Right lobe of liver (tissue), 4 donors: Measurements from ENCODE around the gene CACNA1C.

Source experiments
- CTCF ChIP-seq, 4 donors: fragments of 200-600 bp in 3 of 4; fragments of 450-650 bp in 1 of 4; IDR thresholded peaks; one replicate each; pipeline versions ENCODE4 v1.5.1 to v1.8.0; 2016 to 2022; ENCODE audit warnings: antibody characterized with exemption in 4 of 4, mild to moderate bottlenecking in 2 of 4
- POLR2A ChIP-seq: fragments of 450-650 bp; IDR thresholded peaks from one replicate; pipeline ENCODE4 v1.6.1; 2017; ENCODE audit warnings: antibody characterized with exemption, mild to moderate bottlenecking
- donor health status: DM: no; HTN: no; CAD: no.
- donor health status: DM: no; HTN: no; CAD: no.
- donor health status: DM: no; HTN: yes; CAD: no.

- TF ChIP-seq CTCF (IDR thresholded peaks at IDR 0.05) = no peak
- no peak for TF ChIP-seq POLR2A
Observed at GRCh38 chr12:2359725-2360629, 307.2 kb downstream of the CACNA1C start.
